ENCODE results near the gene PARM1.

Gene PARM1

GRCh38 chr4:74932832-74933561 is at the start of gene PARM1:
PARM1 (plus strand) TSS chr4:74933116; CDS start chr4:74933328, 212 bp downstream.
- peak; percentile 8 to 18 for DNase-seq

DNA sequence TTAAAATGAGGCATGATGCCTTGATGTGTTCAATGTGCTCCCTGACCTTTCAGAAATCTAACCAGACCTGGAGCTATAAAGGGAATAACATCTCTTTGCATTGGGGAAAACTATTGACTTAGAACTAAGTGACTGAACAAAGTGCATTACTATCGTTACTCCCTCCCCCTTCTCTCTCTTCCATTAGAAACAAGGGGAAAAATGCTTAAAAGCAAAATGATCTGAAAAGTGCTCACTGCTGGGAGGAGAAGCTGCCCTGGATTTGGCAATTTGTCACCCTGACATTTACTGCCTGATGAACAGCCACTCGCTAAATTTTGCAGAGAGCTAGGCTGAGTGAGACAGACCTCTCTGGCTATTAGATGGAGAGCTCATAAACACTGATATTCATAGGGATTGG is 48.6 kb upstream of the PARM1 start:
- no peak for DNase-seq

DNA sequence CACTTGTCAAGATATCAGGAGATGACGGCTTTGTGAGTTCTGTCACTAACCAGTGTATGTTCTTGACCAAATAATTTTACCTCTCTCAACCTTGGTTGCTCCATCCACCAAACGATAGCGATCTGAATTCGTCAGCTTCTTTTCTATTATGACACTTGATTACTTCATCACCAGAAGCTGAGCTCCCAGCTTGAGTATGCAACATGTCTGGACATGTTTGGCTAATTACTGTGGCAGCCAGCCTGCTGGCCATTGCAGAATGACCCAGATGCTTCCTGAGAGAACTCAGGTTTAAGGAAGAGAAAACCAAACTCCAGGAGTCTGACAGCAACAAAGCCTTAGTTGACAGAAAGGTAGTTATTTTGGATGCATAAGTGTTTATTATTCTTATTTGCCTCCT is 46.4 kb upstream of the PARM1 start:
- no peak for DNase-seq

- DNase-seq = no peak
These were observed 42.6 kb upstream of the PARM1 start for GRCh38 chr4:74890341-74890740.

GRCh38 chr4:74891037-74891436 is 41.9 kb upstream of the PARM1 start:
- no peak for DNase-seq

- DNase-seq = no peak
These were observed 39.7 kb upstream of the PARM1 start for GRCh38 chr4:74893171-74893570.

DNA sequence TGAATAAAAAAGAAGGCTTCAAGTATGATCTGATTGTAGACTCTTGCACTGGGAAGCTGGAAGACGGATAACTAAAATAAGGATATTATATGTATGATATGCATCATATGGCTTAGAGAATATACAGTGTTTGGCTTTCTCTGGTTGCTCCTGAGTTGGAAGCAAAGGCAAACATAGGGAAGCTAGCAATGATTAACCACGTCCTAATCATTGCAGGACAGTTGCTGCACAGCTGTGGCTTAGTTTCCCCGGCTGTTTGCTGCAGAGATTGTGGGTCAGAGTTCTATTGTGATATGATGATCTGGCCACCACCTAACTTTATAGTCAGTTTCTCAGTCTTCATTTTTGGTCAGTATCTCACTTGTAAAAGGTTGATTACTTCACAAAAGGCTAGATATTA is 36.3 kb upstream of the PARM1 start:
- DNase-seq = no peak

GRCh38 chr4:74897386-74897785 is 35.5 kb upstream of the PARM1 start:
- DNase-seq = no peak

GRCh38 chr4:74900862-74901261 is 32.1 kb upstream of the PARM1 start:
- no peak for DNase-seq

DNA sequence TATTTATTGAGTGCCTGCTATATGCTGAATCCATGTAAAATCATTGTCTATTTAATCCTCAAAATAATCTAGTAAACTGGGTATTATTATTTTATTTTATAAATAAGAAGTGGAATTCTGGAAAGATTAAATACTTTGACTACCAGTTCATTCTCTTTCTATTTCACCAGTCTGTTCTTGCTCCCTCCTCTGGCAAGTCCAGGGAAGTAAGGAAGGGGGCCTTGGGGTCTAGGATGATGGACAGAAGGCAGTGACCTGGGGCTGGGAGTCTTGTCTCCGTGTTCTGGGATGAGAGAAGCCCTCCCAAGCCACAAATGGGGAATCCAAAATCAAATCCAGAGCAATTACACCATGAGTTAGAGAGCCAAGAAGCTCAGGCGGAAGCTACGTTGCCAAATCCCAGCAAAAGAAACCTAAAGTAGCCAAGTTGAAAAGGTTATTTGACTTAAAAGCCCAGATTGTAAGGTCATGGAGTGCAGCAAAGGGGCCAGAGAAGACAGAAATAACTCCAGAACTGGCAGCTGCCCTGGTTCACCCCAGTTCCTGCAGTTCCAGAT is 28.3 kb upstream of the PARM1 start:
- no peak for DNase-seq

- DNase-seq = no peak
These were observed 26.1 kb upstream of the PARM1 start for GRCh38 chr4:74906771-74907170.

- no peak for DNase-seq
These were observed 13.1 kb upstream of the PARM1 start for GRCh38 chr4:74919783-74920182.

DNA sequence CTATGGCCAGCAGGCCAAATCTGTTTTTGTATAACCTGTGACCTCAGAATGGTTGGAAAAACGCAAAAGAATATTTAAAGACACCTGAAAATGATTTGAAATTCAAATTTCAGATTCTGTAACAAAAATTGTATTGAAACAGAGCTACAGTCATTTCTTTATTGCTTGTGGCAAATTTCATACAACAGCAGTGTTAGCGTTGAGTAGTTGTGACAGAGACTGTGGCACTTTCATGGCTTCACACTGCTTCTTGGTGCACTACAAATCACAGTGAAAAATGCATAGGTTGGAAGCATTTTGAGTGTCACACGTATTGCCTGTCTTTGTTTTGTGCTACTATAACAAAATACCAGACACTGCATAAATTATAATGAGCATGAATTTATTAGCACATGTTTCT is 12.2 kb upstream of the PARM1 start:
- no peak for DNase-seq

GRCh38 chr4:74921490-74921889 is 11.4 kb upstream of the PARM1 start:
- no peak for DNase-seq

- DNase-seq = no peak
These were observed 6.9 kb upstream of the PARM1 start for GRCh38 chr4:74926007-74926406.

DNA sequence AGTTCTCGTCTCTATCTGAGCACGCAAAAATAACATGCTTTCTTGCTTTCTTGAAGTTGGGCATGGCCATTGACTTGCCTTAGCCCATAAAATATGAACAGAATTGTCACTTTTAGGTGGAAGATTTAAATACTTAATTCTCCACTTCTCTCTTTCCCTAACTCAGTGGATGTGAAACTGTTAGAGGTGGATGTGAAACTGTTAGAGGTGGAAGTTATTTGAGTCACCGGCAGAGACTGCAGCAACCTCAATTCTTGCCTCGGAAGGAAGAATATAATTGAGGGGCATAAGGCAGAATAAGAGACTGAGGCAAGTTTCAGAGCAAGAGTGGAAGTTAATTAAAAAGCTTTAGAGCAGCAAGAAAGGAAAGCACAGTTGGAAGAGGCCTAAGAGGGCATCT is 2.8 kb upstream of the PARM1 start:
- no peak for DNase-seq

- no peak for DNase-seq
These were observed 1.5 kb upstream of the PARM1 start for GRCh38 chr4:74931376-74931775.

- no peak for DNase-seq
These were observed 906 bp upstream of the PARM1 start for GRCh38 chr4:74932010-74932409.

DNA sequence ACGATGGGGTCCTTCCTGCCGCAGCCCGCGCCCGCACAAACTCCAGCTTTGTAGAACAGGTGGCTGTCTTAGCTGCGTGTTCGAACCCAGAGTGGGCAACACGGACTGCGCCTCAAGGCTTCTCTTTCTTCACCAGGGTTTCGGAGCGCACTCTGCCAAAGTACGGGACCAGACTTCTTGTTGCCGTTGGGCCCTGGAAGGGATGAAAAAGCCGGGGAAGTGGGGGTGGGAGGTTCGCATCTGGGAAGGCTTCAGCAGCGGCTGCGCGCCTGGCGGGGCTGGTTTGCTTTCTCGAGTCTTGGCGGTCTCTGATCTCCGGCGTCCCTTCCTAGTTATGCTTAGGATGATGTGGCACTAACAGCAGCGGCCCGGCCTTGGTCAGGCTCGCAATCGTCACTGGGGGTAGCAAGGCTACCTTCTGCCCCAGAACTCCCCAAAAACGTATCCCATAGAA is 673 bp downstream of the PARM1 start:
- no peak for DNase-seq

DNA sequence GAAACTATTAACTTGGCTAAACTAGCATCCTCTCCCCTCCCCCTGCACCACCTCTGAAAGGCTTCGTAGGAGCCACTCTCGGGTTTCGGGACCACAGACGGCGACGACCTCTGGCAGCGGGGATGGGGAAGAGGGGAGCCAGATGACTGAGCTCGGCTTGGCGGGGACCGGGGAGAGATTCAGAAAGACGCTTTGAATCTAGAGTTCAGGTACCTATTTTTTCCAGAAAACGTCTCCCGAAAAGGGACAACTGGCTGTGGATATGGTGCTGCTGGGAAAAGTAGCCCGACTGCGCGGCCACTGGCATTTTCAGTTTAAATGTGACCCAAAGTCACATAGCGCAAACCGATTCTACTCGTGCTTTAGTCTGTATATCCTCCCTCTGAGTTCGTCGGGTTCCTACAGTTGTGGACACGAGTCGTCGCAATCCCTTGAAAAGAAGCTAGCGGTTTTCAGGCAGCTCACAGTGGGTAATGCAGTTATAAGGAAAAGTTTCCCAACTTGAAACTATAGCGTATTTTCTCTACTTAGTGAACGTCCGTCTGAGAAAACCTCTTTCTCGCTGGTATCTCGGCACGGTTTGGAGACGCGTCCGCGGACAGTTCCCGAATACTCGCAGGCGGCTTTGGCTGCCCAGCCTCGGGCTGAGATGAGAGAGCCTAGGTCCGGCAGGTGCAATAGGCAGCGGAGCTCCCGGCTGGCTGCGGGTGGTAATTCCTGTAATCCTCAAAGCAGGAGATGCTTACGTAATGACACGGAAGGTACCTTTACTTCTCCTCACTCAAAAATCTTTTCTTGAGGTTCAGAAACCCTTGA is 1.3 kb downstream of the PARM1 start:
- no peak for DNase-seq

GRCh38 chr4:74934888-74935287 is 2.0 kb downstream of the PARM1 start:
- DNase-seq = no peak

GRCh38 chr4:74941123-74941522 is 8.2 kb downstream of the PARM1 start:
- no peak for DNase-seq

DNA sequence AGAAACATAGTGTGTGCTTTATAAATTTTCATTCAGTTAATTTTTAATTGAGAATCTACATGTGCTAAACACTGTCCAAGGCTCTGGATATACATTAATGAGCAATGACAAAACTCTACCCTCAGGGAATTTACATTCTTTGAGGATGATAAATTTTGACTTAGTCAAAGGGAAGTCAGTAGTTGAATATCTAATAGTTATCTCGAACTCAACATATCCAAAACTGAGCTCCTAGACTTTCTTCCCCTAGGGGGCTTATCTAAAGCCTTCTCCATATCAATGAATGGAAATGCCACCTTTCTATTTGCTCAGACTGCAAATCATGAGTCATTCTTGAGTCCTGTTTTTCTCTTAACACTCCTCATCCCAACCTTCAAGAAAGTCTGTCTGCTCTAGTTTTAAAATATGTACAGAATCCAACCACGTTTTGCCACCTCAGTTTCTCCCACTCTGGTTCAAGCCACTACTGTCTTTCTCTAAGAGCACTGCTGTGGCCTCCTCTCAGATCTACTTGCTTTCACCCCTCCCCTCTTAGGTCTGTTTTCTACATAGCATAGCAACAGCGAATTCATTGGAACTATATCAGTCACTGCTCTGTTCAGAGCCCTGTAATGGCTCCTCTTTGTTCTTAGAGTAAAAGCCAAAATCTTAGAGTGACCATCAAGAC is 9.5 kb downstream of the PARM1 start:
- no peak for DNase-seq

- no peak for DNase-seq
These were observed 10.0 kb downstream of the PARM1 start for GRCh38 chr4:74942918-74943253.

All from bone marrow (tissue), 2 donors.